CD4-positive, alpha-beta T cell (primary cell): ENCODE data around the gene ADGRL3. TPM values are rescaled to one million over a fixed set of nuclear protein-coding genes. Genes with fewer than 3 reads are reported as not detected.

Source experiments
- ATAC-seq: fragments of 200-7000 bp; cut with Tn5 transposase; one replicate; pipeline ENCODE4 v1.10.0; 2022; ENCODE audit warnings: mild to moderate bottlenecking; ENCODE audit not compliant: poor library complexity
- CTCF ChIA-PET: fragments of 350-600 bp; sonication (Branson Sonifier 250); formaldehyde crosslinking; loops from one replicate; lab custom pipeline; 2021; ENCODE audit warnings: antibody characterized with exemption, inconsistent platforms; lab: Charles Lee
- POLR2A ChIA-PET: fragments of 350-600 bp; sonication (Branson Sonifier 250); formaldehyde crosslinking; loops from one replicate; lab custom pipeline; 2021; ENCODE audit warnings: antibody characterized with exemption, inconsistent platforms; lab: Charles Lee
- DNase-seq, 14 experiments: peaks; one replicate each; pipeline ENCODE4 v3.0.0-alpha.2; 2013 to 2020; ENCODE audit warnings: mixed read lengths in 2 of 14
- H3K27ac ChIP-seq, 2 donors: one replicate each; pipeline versions ENCODE4 v1.5.1 to v1.7.0; 2013; ENCODE audit warnings: low read length in 2 of 2, low read depth in 1 of 2, mild to moderate bottlenecking in 1 of 2
- H3K27me3 ChIP-seq, 2 experiments: 1 replicate in 1 of 2; 2 replicates in 1 of 2; pipeline versions ENCODE4 v1.6.1 to v1.7.0; 2013; ENCODE audit warnings: low read length in 2 of 2, control low read depth in 1 of 2, mild to moderate bottlenecking in 1 of 2, moderate library complexity in 1 of 2; ENCODE audit not compliant: insufficient read depth in 2 of 2, control insufficient read depth in 1 of 2
- H3K36me3 ChIP-seq: one replicate; pipeline ENCODE4 v1.6.1; 2013; ENCODE audit warnings: low read length, control low read depth; ENCODE audit not compliant: insufficient read depth
- H3K4me1 ChIP-seq: one replicate; pipeline ENCODE4 v1.6.1; 2013; ENCODE audit warnings: low read length, control low read depth; ENCODE audit not compliant: insufficient read depth
- H3K4me3 ChIP-seq: one replicate; pipeline ENCODE4 v1.5.1; 2013; ENCODE audit warnings: mild to moderate bottlenecking, low read length, moderate library complexity
- H3K9me3 ChIP-seq, 2 experiments: 1 replicate in 1 of 2; 2 replicates in 1 of 2; pipeline versions ENCODE4 v1.6.1 to v1.7.0; 2013; ENCODE audit warnings: low read length in 2 of 2, mild to moderate bottlenecking in 2 of 2, control low read depth in 1 of 2, moderate library complexity in 1 of 2; ENCODE audit not compliant: control insufficient read depth in 1 of 2, insufficient read depth in 1 of 2
- H3K27ac Mint-ChIP-seq: one replicate; pipeline ENCODE4 v1.8.0; 2020; ENCODE audit warnings: mixed read lengths
- H3K27me3 Mint-ChIP-seq: one replicate; pipeline ENCODE4 v1.8.0; 2021; ENCODE audit warnings: mixed read lengths
- H3K36me3 Mint-ChIP-seq: one replicate; pipeline ENCODE4 v1.8.0; 2021; ENCODE audit warnings: low read depth, mixed read lengths
- H3K4me1 Mint-ChIP-seq: one replicate; pipeline ENCODE4 v1.8.0; 2021; ENCODE audit warnings: low read depth, mixed read lengths
- H3K4me3 Mint-ChIP-seq: one replicate; pipeline ENCODE4 v1.8.0; 2020; ENCODE audit warnings: mild to moderate bottlenecking, mixed read lengths
- H3K9me3 Mint-ChIP-seq: one replicate; pipeline ENCODE4 v1.8.0; 2020; ENCODE audit warnings: mixed read lengths
- intact Hi-C, 2 experiments: fragments of 100-400 bp; cut with DNase I in 1 of 2; cut with micrococcal nuclease in 1 of 2; formaldehyde crosslinking; loops; one replicate each; pipeline versions ENCODE4 v1.15.1 to v1.9.0; 2023 to 2025; cut with DNase I, micrococcal nuclease
- total RNA-seq, 174 experiments: library from RNA in 2 of 174; stranded (reverse) in 2 of 174; gene quantifications; one replicate each; pipeline ENCODE4 v1.2.3 and lab custom pipeline; 2021 to 2026
- TF ChIP-seq, protein P1 (sequence below): fragments of 200-600 bp; IDR thresholded peaks from one replicate; pipeline ENCODE4 v1.8.0; 2022; ENCODE audit warnings: antibody characterized with exemption, mild to moderate bottlenecking

Gene ADGRL3
- total RNA-seq, 2 experiments from 2014 or later, result not detected

GRCh38 chr4:61648264-61648663 lies 448.1 kb downstream of the ADGRL3 start:
- Histone ChIP-seq H3K4me3 (no peak overlapping the region), H3K27ac (no peak overlapping the region), H3K36me3 (no peaks in the 10 kb centered on the region), H3K27me3 (no peaks in the 10 kb centered on the region), H3K9me3 (peaks cover 0 to 5% of the 10 kb centered on the region in 2 experiments), H3K4me1 (no peaks in the 10 kb centered on the region)
- Mint-ChIP-seq H3K4me3 (no peak overlapping the region), H3K27ac (no peak overlapping the region), H3K36me3 (no peaks in the 10 kb centered on the region), H3K4me1 (no peaks in the 10 kb centered on the region), H3K27me3 (no peaks in the 10 kb centered on the region), H3K9me3 (peaks cover 4% of the 10 kb centered on the region)
- intact Hi-C loops, result no loop called here
- TF ChIP-seq, protein P1, sequence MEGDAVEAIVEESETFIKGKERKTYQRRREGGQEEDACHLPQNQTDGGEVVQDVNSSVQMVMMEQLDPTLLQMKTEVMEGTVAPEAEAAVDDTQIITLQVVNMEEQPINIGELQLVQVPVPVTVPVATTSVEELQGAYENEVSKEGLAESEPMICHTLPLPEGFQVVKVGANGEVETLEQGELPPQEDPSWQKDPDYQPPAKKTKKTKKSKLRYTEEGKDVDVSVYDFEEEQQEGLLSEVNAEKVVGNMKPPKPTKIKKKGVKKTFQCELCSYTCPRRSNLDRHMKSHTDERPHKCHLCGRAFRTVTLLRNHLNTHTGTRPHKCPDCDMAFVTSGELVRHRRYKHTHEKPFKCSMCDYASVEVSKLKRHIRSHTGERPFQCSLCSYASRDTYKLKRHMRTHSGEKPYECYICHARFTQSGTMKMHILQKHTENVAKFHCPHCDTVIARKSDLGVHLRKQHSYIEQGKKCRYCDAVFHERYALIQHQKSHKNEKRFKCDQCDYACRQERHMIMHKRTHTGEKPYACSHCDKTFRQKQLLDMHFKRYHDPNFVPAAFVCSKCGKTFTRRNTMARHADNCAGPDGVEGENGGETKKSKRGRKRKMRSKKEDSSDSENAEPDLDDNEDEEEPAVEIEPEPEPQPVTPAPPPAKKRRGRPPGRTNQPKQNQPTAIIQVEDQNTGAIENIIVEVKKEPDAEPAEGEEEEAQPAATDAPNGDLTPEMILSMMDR, result no peak
- ChIA-PET CTCF (no interaction called here), POLR2A (no interaction called here)
- DNase-seq (no peak), ATAC-seq (no peak)

DNA sequence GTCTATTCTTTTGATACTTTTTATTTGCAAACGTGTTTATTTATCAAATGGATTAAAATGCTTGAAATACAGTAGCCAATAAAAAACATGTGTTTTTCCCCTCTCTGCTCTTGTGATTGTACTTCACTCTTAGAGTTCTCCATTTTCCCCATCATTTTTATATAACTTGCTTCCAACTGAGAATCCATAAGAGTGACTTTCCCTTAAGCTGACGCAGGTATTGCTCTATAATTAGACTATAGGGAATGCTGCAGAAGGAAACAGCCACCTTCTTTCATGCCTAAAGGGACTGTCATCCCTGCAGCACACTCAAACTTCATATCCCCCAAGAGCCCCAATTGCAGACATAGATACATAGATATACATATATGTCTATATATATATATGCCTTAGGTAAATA lies 456.9 kb downstream of the ADGRL3 start:
- intact Hi-C loops, result no loop called here
- Mint-ChIP-seq H3K9me3 (peaks cover 8% of the 10 kb centered on the region), H3K36me3 (no peaks in the 10 kb centered on the region), H3K4me3 (no peak overlapping the region), H3K27me3 (no peaks in the 10 kb centered on the region), H3K4me1 (no peaks in the 10 kb centered on the region), H3K27ac (no peak overlapping the region)
- H3K4me1 ChIP-seq, result no peaks in the 10 kb centered on the region
- ChIA-PET CTCF (no interaction called here), POLR2A (no interaction called here)
- no peaks in the 10 kb centered on the region for H3K36me3 ChIP-seq
- peaks cover 0 to 3% of the 10 kb centered on the region in 2 experiments for H3K9me3 ChIP-seq
- no peaks in the 10 kb centered on the region for H3K27me3 ChIP-seq
- TF ChIP-seq, protein P1, result no peak
- DNase-seq, result no peak
- no peak overlapping the region for H3K27ac ChIP-seq
- ATAC-seq, result no peak
- H3K4me3 ChIP-seq, result no peak overlapping the region

DNA sequence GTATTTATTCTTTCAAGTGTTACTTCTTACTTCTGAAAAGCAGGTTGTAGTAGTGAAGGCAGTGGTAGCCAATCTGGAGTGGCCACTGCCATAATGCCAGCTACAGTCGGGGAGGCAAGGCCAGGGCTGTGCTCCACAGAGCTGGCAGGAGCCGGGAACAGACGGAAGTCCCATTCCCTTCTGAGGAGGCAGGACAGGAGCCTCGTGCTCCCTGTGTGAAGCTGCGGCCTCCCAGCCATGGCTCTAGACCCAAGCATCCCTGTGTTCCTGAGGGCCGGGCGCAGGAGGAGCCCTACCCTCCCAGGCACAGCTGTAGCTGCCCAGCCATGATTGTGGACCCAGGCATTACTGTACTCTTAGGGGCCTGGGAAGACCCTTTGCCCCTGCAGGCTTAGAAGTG lies 461.8 kb downstream of the ADGRL3 start:
- H3K4me1 Mint-ChIP-seq, result no peaks in the 10 kb centered on the region
- ChIA-PET CTCF (no interaction called here), POLR2A (no interaction called here)
- H3K4me3 Mint-ChIP-seq, result no peak overlapping the region
- no peaks in the 10 kb centered on the region for H3K27me3 Mint-ChIP-seq
- H3K36me3 Mint-ChIP-seq, result no peaks in the 10 kb centered on the region
- H3K27ac Mint-ChIP-seq, result no peak overlapping the region
- TF ChIP-seq, protein P1, result no peak
- intact Hi-C loops, result no loop called here
- Histone ChIP-seq H3K4me3 (no peak overlapping the region), H3K9me3 (peaks cover 0 to 22% of the 10 kb centered on the region in 2 experiments), H3K36me3 (no peaks in the 10 kb centered on the region), H3K27me3 (no peaks in the 10 kb centered on the region), H3K4me1 (no peaks in the 10 kb centered on the region), H3K27ac (no peak overlapping the region)
- DNase-seq, result no peak
- ATAC-seq, result no peak
- H3K9me3 Mint-ChIP-seq, result peaks cover 9% of the 10 kb centered on the region
